Tibial artery (tissue), 4 donors: ENCODE data around the gene CETN2.

Source experiments
- DNase-seq, 2 donors: peaks; one replicate each; pipeline ENCODE4 v3.0.0-alpha.2; 2019
- H3K27ac ChIP-seq, 2 donors: fragments of 200-600 bp; sonication (generic) in 1 of 2; 1 replicate in 1 of 2; 2 replicates in 1 of 2; pipeline ENCODE4 v1.5.1; 2018 to 2019; ENCODE audit warnings: mild to moderate bottlenecking in 1 of 2
- H3K27me3 ChIP-seq, 2 donors: fragments of 200-600 bp; sonication (generic) in 1 of 2; one replicate each; pipeline versions ENCODE4 v1.5.1 to v1.6.0; 2016 to 2019
- H3K36me3 ChIP-seq, 3 donors: fragments of 200-600 bp; sonication (generic) in 2 of 3; one replicate each; pipeline ENCODE4 v1.5.1; 2016 to 2019; ENCODE audit warnings: mild to moderate bottlenecking in 2 of 3
- H3K4me1 ChIP-seq, 4 donors: fragments of 200-600 bp; sonication (generic) in 2 of 4; 1 replicate in 3 of 4; 2 replicates in 1 of 4; pipeline ENCODE4 v1.5.1; 2016 to 2019
- H3K4me3 ChIP-seq, 2 donors: fragments of 200-600 bp; sonication (generic) in 1 of 2; 1 replicate in 1 of 2; 2 replicates in 1 of 2; pipeline ENCODE4 v1.5.1; 2018 to 2019; ENCODE audit warnings: mild to moderate bottlenecking in 2 of 2
- H3K9me3 ChIP-seq, 3 donors: fragments of 200-600 bp; sonication (generic) in 1 of 3; one replicate each; pipeline ENCODE4 v1.5.1; 2016 to 2019
- CTCF ChIP-seq, 2 experiments: fragments of 200-600 bp in 1 of 2; fragments of 450-650 bp in 1 of 2; IDR thresholded peaks; one replicate each; pipeline ENCODE4 v1.5.1; 2017 to 2019; ENCODE audit warnings: antibody characterized with exemption in 2 of 2, mild to moderate bottlenecking in 1 of 2, moderate library complexity in 1 of 2
- intact Hi-C: fragments of 100-400 bp; cut with DNase I; formaldehyde crosslinking; loops from one replicate; pipeline ENCODE4 v1.15.0; 2023; ENCODE audit warnings: low total_unique reads

Gene CETN2

GRCh38 chrX:152871260-152871659 lies 40.7 kb upstream of the CETN2 start:
- DNase-seq = no peak
- H3K27ac ChIP-seq = no peak overlapping the region

GRCh38 chrX:152869972-152870371 lies 39.4 kb upstream of the CETN2 start:
- intact Hi-C loops = no loop called here
- DNase-seq = no peak
- Histone ChIP-seq H3K27me3 (no peaks in the 10 kb centered on the region), H3K27ac (no peak overlapping the region), H3K4me3 (no peak overlapping the region), H3K36me3 (peaks cover 7 to 55% (median 18%) of the 10 kb centered on the region in 3 donors), H3K4me1 (no peaks in the 10 kb centered on the region), H3K9me3 (no peaks in the 10 kb centered on the region)
- no peak for TF ChIP-seq CTCF (IDR thresholded peaks at IDR 0.05)

More at GRCh38 chrX:152871260-152871659, 40.7 kb upstream of the CETN2 start:
- no peak for TF ChIP-seq CTCF (IDR thresholded peaks at IDR 0.05)
- H3K27me3 ChIP-seq = no peaks in the 10 kb centered on the region
- no peaks in the 10 kb centered on the region for H3K4me1 ChIP-seq
- peaks cover 0 to 2% (median 0%) of the 10 kb centered on the region in 3 donors for H3K9me3 ChIP-seq
- peaks cover 7 to 42% (median 14%) of the 10 kb centered on the region in 3 donors for H3K36me3 ChIP-seq
- H3K4me3 ChIP-seq = no peak overlapping the region
- intact Hi-C loops = no loop called here

GRCh38 chrX:152866386-152866785 lies 35.8 kb upstream of the CETN2 start:
- TF ChIP-seq CTCF (IDR thresholded peaks at IDR 0.05) = no peak
- Histone ChIP-seq H3K9me3 (no peaks in the 10 kb centered on the region), H3K36me3 (peaks cover 7 to 80% (median 24%) of the 10 kb centered on the region in 3 donors), H3K4me3 (no peak overlapping the region), H3K4me1 (no peaks in the 10 kb centered on the region), H3K27me3 (no peaks in the 10 kb centered on the region), H3K27ac (no peak overlapping the region)
- intact Hi-C loops = no loop called here
- no peak for DNase-seq

DNA sequence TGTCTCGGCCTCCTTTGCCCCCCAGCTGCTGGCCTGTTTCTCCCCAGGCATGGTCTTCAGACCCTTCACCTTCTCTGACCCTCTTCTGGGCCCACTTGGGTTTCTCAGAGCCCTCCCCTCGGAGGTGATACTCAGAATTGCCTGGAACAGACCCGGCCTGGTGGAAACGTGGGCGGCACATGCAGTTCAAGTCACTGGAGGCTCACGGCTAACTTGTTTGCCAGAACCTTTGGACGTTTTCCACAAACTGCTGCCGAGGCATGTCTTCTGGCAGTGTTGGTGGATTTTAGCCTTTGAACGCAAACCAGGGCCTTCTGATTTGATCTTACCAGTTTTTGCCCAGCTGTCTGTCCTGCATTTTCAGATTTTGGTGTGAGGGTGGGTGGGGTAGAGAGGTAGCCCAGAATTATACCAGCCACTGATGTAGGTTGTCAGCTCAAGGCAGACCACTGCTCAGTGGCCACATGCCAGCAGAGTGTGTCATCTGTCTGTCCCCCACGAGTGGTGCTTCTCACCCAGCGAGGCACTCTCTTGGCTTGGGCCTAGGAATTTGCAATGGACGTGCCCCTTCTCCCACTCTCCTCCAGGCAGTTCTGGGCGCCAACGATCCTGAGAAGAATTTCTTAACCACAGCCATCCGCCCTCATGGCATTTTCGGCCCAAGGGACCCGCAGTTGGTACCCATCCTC lies 34.8 kb upstream of the CETN2 start:
- Histone ChIP-seq H3K4me3 (no peak overlapping the region), H3K27me3 (no peaks in the 10 kb centered on the region), H3K9me3 (no peaks in the 10 kb centered on the region), H3K27ac (no peak overlapping the region), H3K36me3 (peaks cover 7 to 79% (median 24%) of the 10 kb centered on the region in 3 donors), H3K4me1 (no peaks in the 10 kb centered on the region)
- intact Hi-C loops = no loop called here
- peak in 1 of 2 donors; percentile 20 for DNase-seq
- no peak for TF ChIP-seq CTCF (IDR thresholded peaks at IDR 0.05)

GRCh38 chrX:152861826-152862225 lies 31.3 kb upstream of the CETN2 start:
- no peak overlapping the region for H3K4me3 ChIP-seq
- no peak overlapping the region for H3K27ac ChIP-seq
- peaks cover 0 to 63% (median 18%) of the 10 kb centered on the region in 3 donors for H3K36me3 ChIP-seq
- no peaks in the 10 kb centered on the region for H3K9me3 ChIP-seq
- intact Hi-C loops = no loop called here
- no peak for DNase-seq
- no peak for TF ChIP-seq CTCF (IDR thresholded peaks at IDR 0.05)
- H3K27me3 ChIP-seq = no peaks in the 10 kb centered on the region
- no peaks in the 10 kb centered on the region for H3K4me1 ChIP-seq
